ENCODE measurements around the gene PKIG.
A peak's percentile ranks its signal among the peaks of the same experiment; 100 is the strongest.
"Not testable (repeated sequence)": the region's sequence is repeated elsewhere in the genome, so short reads cannot be mapped to it uniquely, and the experiment has no call there.

The PKIG gene

DNA sequence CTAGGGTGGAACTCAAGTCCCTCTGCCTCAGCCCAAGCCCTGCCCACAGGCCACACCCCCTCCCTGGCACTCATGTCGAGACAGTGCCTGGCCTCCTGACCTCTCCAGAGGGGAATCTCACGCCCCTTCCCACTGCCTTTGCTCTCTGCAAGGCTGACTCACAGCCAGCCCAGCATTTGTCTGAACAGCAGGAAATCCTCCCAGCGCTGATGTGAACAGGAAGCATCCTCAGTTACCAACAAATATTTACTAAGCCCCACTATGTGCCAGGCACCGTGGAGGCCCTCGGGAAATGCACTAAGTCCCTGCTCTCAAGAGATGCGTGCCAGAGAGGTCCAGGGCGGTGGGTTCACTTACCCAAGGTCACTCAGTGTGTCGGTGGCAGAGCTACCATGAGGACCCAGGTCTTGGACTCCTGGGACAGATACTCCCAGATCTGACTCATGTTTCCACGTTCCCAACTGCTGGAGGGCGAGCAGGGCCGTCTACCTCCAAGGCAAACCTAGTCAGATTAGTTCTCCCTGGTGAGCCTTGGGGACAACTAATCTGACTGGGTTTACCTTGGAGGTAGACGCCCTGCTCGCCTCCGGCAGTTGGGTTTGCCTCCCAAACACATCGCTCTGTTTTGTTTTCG lies 61.3 kb downstream of the PKIG start:
- DNase-seq = peak; percentile 73 to 75

DNA sequence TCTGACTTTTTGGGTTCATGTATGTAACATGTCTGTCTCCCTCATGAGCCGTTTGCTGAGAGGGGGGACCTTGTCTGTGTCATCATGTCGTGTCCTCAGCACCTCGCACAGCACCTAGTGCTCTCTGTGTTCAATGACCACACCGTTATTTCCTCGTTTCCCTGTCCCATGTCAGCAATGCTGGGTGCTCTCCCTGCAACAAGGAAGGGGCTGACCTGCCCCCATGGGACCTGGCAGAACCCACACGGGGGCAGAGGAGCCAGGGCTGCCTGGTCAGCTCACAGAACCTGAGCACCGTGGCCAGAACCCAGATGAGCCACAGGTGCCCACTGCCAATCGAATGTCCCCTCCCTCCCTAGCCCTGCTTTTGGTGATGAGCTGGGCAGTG lies 61.8 kb downstream of the PKIG start:
- peak in 1 of 2 donors; percentile 17 for DNase-seq

DNA sequence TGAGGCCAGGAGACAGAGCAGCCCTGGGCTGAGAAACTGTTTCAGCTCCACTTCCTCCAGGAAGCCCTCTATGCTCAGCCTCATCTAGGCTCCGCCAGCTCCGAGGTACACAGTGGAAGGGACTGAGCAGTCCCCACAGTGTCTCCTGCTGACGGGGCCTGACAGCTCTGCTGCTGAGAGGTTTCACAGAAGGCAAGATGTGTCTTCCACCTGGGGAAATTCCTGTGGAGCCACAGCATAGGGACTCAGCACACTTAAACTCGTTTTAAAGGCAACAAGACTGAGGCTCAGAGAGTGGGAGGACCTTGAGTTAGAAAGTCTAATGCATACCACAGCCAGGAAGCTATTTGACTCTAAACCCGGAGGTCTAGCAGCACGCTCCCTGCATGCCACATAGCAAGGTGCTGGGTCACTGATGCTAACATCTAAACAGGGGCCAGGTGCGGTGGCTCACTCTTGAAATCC lies 62.3 kb downstream of the PKIG start:
- peak; percentile 59 to 70 for DNase-seq

DNA sequence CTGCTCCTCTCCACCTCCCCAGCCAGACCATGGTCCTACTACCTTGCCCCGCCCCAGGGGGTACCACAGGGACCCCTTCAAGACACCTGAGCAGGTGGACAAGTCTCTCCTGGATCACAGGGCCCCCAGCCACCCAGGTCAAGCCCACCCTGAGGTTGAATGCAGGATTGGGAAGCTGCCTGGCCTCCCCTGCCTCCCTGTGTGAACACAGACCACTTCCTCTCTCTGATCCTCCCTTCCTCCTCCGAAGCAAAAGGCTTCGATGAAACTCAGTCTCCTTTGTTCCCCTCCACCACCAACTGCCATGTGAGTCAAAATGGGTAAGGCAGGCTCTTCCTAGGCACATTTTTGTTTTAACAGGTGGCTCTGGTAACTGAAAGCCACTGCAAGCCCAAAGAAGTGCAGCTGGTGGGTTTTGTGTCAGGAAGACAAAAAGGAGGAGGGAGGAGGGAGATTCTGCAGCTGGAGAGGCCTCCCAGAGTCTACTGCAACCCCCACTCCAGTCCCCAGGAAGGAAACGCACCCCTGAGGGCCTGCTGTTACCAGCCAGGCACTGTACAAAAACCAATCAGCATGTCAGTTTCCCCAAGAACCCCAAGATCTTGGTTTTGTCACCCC lies 63.8 kb downstream of the PKIG start:
- DNase-seq = peak; percentile 29 to 45

DNA sequence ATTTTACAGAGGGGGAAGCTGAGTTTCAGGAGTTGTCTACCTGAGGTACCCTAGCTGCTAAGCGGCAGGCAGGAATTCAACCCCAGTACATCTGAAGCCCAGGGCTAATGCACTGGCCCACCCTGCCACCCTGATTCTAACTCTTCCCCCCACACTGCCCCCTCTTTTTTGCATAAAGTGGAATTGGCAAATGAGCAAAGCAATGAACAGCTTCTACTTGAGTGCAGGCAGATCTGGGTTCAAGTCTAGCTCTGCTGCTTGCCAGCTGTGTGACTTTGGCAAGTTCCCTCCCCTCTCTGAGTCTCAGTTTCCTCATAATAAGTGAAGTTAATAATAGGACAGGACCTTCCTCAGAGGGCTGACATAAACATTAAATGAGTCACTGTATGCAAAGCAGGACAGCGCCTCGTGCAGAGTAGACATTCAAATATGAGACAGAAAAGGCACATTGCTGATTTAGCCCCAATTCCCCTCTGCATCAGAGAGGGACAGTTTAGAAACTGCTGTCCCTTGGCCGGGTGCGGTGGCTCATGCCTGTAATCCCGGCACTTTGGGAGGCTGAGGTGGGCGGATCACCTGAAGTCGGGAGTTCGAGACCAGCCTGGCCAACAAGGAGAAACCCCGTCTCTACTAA lies 64.4 kb downstream of the PKIG start:
- DNase-seq = peak; percentile 20 to 50

DNA sequence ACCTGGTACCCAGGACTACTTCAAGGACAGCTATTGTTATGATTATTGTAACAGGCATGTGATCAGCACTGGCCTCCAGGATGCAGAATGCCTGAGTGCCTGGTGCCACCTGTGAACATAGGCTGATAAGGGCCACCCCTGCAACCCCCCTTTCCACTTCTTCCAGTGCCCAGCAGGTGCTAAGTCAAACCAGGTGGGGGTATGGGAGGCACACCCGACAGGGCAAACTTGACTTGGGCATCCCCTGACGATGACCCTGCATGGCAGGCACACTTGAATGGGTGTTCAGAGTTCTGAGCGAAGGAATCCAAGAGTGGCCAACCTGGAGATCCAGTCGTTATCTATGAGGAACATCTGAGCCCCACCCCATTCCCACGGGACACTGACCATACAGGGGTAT lies 65.7 kb downstream of the PKIG start:
- no peak for DNase-seq

DNA sequence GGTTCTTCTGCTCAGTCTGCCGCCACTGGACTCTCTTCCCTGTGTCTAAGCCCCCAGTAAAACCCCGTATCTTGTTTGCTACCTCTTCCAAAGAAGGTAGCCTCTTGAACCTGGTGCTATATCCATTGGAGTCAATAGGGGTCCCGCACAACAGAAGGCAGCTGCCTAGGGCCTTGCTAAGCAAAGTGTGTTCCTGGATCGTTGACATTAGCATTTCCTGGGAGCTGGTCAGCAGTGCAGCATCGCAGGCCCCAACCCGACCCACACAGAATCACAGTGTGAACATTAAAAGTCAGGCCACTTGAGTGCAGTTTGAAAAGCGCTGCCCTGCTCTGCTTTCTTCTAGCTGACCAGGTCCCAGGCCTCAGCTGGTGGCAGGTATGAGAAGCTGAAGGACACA lies 66.2 kb downstream of the PKIG start:
- no peak for DNase-seq

DNA sequence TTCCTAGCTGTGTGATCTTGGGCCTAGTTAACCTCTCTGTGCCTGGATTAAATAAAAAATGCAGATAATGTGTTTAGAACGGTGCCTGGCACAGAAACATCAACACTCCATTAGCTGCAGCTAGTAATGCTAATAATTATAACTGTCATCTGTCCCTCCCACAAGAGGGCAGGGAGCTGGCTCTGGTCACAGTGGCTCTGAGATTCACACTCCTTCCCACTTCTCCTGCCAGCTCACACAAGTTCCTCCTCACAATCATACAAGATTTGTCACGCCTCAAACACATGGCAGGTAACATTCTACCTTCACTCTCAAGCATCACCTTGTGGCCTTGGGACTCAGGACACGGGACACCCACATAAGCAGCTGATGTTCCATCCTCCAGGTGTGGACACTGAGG lies 66.7 kb downstream of the PKIG start:
- no peak for DNase-seq

DNA sequence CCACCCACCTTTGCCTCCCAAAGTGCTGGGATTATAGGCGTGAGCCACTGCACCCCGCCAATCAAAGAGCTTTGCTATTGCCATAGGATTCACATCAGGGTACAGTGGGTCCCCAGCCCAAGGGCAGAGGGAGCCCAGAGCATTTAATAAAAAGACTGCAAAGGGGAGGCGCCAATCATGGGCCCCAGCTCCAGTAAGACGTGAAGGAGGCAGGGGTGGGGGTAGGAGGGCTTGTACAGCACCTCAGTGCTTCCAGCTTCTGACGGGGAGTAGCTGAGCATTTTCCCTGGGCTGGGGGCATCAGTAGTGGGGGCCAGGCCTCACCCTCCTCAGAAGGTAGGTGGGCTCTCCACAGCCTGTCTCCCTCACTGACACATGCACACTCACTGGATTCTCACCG lies 67.6 kb downstream of the PKIG start:
- DNase-seq = no peak

DNA sequence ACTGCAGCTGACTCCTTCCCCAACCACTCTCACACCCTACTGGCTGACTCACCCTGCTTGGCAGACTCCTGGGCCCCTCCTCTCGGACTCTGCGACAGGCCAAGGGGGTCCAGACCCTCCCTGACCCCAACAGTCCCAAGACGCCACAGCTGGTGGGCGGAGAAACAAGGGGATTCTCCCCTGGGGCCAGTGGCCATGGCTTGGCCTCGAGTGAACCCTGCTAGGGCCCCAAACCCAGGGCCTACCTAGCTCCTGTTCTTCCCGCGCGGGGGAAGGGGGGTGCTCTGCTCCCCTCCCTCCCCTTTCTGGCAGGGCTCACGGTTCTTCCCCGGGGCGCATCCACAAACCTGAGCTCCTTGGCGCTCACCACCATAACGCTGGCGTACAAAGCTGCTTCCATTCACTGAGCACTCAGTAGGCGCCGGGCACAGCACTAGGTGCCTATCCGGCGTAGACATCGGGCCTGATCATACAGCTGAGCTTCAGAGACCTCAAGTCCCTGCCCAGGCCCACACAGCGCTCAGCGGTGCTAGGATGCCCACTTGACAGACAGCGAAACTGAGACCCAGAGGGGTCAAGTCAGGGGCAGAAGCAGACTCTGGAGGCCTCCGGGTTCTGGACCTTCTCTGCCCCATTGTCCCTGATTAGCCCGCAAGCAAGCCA lies 68.5 kb downstream of the PKIG start:
- peak; percentile 21 to 39 for DNase-seq

DNA sequence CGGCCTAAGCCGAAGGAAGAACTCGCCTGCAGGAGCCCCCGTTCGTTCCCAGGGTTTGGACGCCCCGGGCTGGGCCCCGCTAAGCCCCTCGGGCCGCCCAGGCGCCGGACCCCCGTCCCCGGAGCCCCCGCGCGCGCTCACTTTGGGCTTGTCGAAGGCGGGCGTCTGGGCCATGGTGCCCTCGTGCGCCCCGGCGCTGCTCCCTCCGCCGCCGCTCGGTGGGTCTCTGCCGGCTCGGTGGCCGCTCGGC lies 69.0 kb downstream of the PKIG start:
- no peak for DNase-seq

DNA sequence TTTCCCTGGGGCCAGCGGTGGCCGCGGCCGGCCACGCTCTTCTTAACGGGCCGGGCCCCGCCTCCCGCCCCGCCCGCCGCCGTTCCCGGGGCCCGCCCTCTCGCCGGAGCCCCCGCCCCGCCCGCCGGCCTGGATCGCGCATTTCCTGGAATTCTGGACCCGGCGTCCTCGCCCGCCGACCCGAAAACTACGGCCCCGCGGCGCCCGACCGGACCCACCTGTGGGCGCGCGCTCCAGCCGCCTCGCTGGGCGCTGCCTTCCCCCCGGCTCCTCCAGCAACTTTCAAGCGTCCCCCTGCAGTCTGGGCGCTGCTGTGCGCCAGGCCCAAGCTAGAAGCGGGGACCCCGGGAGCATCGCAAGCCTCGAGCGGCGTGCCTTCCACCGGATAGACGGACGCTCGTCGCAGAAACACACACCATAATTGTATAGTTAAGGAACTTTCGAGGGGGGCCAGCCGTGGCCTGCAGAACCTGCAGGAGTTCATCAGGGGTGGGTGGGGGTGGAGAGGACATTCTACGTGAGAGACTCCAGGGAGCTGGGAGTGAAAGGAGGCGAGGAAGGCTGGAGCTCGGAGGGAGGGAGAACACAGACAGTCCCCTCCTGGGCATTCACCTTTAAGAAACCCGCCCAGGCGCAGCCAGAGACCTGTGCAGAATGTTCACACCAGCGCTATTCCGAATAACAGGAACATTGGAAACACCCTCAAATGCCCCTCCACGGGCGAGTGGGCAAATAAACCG lies 69.5 kb downstream of the PKIG start, which contains the start of gene ADA:
TSS of gene ADA (minus strand) at position 16 of the 740 bp plus-strand sequence. CDS start 92 bp downstream, outside the sequence.
- DNase-seq = peak; percentile 27 to 44

DNA sequence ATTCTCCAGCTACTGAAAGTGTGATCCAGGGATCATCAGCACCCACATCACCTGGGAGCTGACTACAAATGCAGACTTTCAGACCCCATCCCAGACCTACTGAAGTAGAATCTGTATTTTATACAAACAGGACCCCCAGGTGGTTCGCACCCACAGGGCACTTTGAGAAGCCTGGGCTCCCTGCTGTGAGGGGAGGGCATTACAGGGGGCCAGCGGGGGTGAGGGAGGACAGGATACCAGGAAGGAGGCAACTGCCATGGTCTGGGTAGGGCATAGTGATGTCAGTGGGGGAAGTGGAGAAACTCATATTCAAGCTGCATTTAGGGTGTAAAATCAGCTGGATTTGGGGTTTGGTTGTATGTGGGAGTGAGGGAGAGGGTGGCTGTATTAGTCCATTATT lies 71.2 kb downstream of the PKIG start:
- DNase-seq = no peak

DNA sequence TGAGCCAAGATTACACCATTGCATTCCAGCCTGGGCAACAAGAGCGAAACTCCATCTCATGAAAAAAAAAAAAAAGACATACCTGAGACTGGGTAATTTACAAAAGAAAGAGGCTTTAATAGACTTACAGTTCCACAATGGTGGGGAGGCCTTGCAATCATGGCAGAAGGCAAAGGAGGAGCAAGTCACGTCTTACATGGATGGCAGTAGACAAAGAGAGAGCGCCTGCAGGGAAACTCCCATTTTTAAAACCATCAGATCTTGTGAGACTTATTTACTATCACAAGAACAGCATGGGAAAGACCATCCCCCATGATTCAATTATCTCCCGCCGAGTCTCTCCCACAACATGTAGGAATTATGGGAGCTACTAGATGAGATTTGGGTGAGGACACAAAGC lies 71.8 kb downstream of the PKIG start:
- not testable (repeated sequence) for DNase-seq

DNA sequence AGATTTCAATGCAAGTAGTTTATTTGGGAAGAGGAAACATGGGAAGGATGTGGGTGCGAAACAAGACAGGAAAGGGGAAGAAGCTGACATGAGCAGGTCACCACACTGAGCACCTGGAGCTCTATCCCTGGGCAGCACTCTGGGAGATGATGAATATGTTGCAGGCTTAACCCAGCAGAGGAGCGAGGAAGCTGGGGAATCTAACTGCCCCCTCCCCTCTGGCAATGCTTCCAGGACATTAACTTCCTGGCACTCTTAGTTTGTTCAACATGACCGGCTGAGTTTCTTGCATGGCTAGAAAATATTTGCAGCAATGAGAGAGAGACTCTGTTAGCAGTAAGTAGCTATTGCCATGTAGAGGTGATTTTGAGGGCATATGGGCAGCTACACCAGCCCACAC lies 74.1 kb downstream of the PKIG start:
- DNase-seq = no peak

DNA sequence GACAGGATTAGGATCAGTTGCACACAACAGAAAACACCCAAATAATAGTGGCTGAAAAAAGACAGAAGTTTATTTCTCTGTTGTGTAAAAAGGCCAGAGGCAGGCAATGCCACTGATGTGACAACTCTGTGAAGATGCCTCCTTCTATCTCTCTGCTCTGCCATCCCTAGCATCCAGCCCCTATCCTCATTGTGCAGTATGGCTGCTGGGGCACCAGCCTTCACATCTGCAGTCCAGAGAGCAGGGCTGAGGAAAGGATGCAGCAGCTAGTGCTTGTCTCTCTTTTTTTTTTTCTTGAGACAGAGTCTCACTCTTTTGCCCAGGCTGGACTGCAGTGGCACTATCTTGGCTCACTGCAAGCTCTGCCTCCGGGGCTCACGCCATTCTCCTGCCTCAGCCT lies 75.5 kb downstream of the PKIG start:
- no peak for DNase-seq

DNA sequence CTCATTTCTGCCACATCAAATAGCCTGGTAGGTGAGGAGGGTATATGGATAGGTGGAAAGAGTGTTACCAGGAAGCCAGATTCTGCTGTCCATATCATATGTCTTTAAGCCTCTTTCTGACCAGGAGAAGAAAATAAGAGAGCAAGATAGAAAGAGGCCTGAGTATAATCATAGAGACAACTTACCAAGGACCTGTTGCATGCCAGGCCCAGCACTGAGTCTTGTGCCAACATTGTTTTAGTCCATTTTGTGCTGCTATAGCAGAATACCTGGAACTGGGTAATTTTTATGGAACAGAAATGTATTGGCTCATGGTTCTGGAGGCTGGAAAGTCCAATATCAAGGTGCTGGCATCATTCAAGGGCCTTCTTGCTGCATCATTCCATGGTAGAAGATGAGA lies 76.4 kb downstream of the PKIG start:
- DNase-seq = no peak

DNA sequence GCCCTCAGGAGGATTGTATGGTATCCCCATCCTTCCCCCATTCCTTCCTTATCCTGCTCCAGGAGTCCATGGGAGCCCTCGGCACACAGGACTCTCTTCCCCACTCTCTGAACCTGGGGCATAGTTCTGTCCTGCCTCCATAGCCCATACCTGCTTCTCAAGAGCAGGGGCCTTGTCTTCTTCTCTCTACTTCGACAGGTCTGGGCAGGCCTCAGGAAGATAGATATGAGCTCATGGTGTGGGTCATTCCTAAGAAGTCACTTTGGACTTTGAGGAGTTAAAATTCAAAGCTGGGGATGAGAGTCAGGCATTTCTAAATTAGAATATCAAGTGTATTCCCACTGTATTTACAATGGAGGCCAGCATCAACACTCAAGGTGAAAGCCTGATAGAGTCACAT lies 77.6 kb downstream of the PKIG start:
- DNase-seq = no peak

DNA sequence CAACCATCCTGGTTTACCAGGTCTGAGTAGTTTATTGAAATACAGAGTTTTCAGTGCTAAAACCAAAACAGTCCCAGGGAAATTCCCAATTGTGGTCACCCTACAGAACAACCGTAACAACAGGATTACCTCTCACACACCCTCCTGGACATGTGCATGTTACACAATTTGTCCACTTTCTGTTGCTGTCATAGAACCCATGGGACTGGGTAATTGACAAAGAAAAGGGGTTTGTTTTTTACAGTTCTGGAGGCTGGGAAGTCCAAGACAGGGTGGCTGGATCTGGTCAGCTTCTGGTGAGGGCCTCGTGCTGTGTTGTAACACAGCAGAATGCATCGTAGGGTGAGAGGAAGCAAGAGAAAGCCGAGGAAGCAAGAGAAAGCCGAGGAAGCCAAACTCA lies 78.2 kb downstream of the PKIG start:
- no peak for DNase-seq

DNA sequence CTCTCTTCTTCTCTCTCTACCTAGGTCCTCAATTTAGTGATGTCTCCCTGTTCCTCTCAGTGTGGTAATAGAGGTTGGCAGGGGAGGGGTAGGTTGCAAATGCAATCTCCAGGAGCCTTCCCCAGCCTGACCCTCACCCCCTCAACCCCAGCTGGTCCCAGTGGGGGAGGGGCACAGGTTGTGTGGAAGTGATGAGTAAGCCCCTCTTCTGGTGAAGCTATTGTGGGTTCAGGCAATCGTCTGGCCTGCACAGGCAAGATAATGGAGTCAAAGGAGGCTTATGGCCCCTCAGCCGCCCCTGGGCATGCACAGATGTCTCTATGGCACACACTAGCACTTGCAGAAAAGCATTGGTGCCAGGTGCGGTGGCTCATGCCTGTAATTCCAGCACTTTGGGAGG lies 79.9 kb downstream of the PKIG start:
- no peak for DNase-seq

DNA sequence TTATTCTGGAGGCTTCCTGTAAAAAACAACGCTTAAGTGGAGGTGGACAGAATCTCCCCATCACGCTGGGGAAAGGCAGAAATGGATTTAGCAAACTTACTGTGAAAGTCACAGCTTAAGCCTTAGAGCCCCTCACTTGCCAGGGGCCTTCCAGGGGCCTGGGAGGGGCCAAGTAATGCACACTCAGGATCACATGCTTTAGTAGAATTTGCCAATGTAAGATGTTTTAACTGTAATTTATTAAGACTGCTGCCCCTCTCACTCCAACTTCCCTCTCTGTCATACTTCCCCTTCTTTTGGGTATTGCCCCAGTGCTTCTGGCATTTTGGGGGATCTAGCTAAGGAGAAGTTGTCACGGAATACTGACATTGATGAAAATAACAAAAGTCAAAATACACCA lies 81.8 kb downstream of the PKIG start:
- peak in 1 of 2 donors; percentile 40 for DNase-seq

DNA sequence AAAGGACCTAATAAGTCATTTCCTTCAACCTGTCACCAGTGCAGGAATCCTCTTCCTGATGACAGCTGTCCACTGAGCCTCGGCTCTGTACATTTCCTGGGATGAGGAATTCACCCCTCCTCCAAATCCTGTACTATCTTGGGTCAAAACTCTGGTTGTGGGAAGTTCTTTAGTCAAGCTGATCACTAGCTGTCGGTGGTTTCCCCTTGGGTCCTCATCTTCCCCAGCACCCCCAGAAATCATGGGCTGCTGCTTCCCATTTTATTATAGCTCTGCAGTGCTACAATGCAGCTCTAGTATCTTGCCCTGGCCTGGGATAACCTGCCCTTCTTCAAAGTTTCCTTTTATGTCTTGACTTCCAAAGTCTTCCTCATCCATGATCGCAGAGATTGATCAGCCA lies 83.7 kb downstream of the PKIG start:
- no peak for DNase-seq
